Measurements from ENCODE around the gene SCAF1.
A peak's percentile ranks its signal among the peaks of the same experiment; 100 is the strongest.

Gene SCAF1

GRCh38 chr19:49688531-49689132 is 46.6 kb downstream of the SCAF1 start:
- DNase-seq, result no peak

- peak in 2 of 4 experiments; percentile 29 to 39 for DNase-seq
Observed at GRCh38 chr19:49689133-49690078, 47.4 kb downstream of the SCAF1 start, which contains the start of gene ADM5. TSS of gene ADM5 (plus strand) at chr19:49689594. CDS start at chr19:49689838, 244 bp downstream.

- no peak for DNase-seq
Observed at GRCh38 chr19:49690079-49690655, 48.2 kb downstream of the SCAF1 start.

GRCh38 chr19:49690656-49691242 is 48.7 kb downstream of the SCAF1 start, which contains the start of gene CPT1C:
TSS of gene CPT1C (plus strand) at chr19:49691116. CDS start at chr19:49692253, 1,137 bp downstream.
- DNase-seq, result peak in 2 of 4 experiments; percentile 29 to 31

- peak in 1 of 4 experiments; percentile 21 for DNase-seq
Observed at GRCh38 chr19:49691243-49692146, 49.5 kb downstream of the SCAF1 start.

GRCh38 chr19:49692147-49692506 is 50.1 kb downstream of the SCAF1 start:
- no peak for DNase-seq

GRCh38 chr19:49696115-49696514 is 54.1 kb downstream of the SCAF1 start:
- DNase-seq, result no peak

GRCh38 chr19:49696865-49697264 is 54.9 kb downstream of the SCAF1 start:
- no peak for DNase-seq

- DNase-seq, result no peak
Observed at GRCh38 chr19:49699364-49699763, 57.4 kb downstream of the SCAF1 start.

- no peak for DNase-seq
Observed at GRCh38 chr19:49700563-49700962, 58.6 kb downstream of the SCAF1 start.

GRCh38 chr19:49701271-49701786 is 59.3 kb downstream of the SCAF1 start:
- DNase-seq, result no peak

- DNase-seq, result no peak
Observed at GRCh38 chr19:49704888-49705642, 63.1 kb downstream of the SCAF1 start.

GRCh38 chr19:49705919-49706318 is 63.9 kb downstream of the SCAF1 start:
- no peak for DNase-seq

Measured in activated naive CD4-positive, alpha-beta T cell (primary cell).